SK-N-SH (cell line): ENCODE measurements around the gene ADIPOR2. TPM values are rescaled to one million over a fixed set of nuclear protein-coding genes. Genes with fewer than 3 reads are reported as not detected.

Experiments used
- CTCF ChIA-PET: fragments of 300-600, 350-600 bp; formaldehyde crosslinking; extraction: SDS; loops from one replicate; lab custom pipeline; 2021; lab: Yijun Ruan, JAX
- POLR2A ChIA-PET: fragments of 350-600 bp; sonication (Branson Sonifier 250); formaldehyde crosslinking; extraction: SDS; loops from one replicate; lab custom pipeline; 2020; ENCODE audit warnings: antibody characterized with exemption, inconsistent platforms; lab: Yijun Ruan, JAX
- DNase-seq: peaks from one replicate; pipeline ENCODE4 v3.0.0; 2012
- H2AFZ ChIP-seq: fragments of 200-600 bp; sonication (generic); 2 replicates; pipeline ENCODE4 v1.8.1; 2016; ENCODE audit warnings: antibody characterized with exemption, mild to moderate bottlenecking, low read depth
- H3F3A ChIP-seq: fragments of 200-600 bp; sonication (generic); replicated peaks from 2 replicates; pipeline ENCODE3; 2016; ENCODE audit warnings: antibody characterized with exemption, mild to moderate bottlenecking; ENCODE audit not compliant: insufficient read depth
- H3K27ac ChIP-seq, 2 experiments: fragments of 200-500 bp in 1 of 2; fragments of 200-600 bp in 1 of 2; sonication (Bioruptor generic) in 1 of 2; sonication (generic), shearing (Covaris generic) in 1 of 2; 2 replicates each; pipeline versions ENCODE4 v1.5.1 to v1.6.1; 2014 to 2016; ENCODE audit warnings: low read depth in 2 of 2, inconsistent platforms in 1 of 2, low read length in 1 of 2, mild to moderate bottlenecking in 1 of 2, mixed read lengths in 1 of 2
- H3K27me3 ChIP-seq: fragments of 200-600 bp; sonication (generic), shearing (Covaris generic); 2 replicates; pipeline ENCODE4 v1.6.1; 2016; ENCODE audit warnings: mixed run types; ENCODE audit not compliant: insufficient read depth
- H3K36me3 ChIP-seq, 2 experiments: fragments of 200-500 bp in 1 of 2; fragments of 200-600 bp in 1 of 2; sonication (Bioruptor generic) in 1 of 2; sonication (generic) in 1 of 2; replicated peaks in 1 of 2; 2 replicates each; pipeline versions ENCODE3 to v1.5.1; 2014 to 2016; ENCODE audit warnings: low read length in 1 of 2, mild to moderate bottlenecking in 1 of 2; ENCODE audit not compliant: insufficient read depth in 2 of 2, control insufficient read depth in 1 of 2
- H3K4me1 ChIP-seq, 2 experiments: fragments of 200-500 bp in 1 of 2; fragments of 200-600 bp in 1 of 2; sonication (Bioruptor generic) in 1 of 2; sonication (generic), shearing (Covaris generic) in 1 of 2; 2 replicates each; pipeline versions ENCODE4 v1.5.1 to v1.6.1; 2014 to 2016; ENCODE audit warnings: low read depth in 1 of 2, low read length in 1 of 2, mixed run types in 1 of 2; ENCODE audit not compliant: insufficient read depth in 2 of 2, control insufficient read depth in 1 of 2
- H3K4me2 ChIP-seq: fragments of 200-600 bp; sonication (generic), shearing (Covaris generic); 2 replicates; pipeline ENCODE4 v1.6.1; 2017; ENCODE audit warnings: mixed run types
- H3K4me3 ChIP-seq, 2 experiments: fragments of 200-500 bp in 1 of 2; fragments of 200-600 bp in 1 of 2; sonication (Bioruptor generic) in 1 of 2; sonication (generic), shearing (Covaris generic) in 1 of 2; 2 replicates each; pipeline versions ENCODE4 v1.5.1 to v1.8.1; 2014 to 2016; ENCODE audit warnings: low read depth in 2 of 2, inconsistent platforms in 1 of 2, low read length in 1 of 2, mild to moderate bottlenecking in 1 of 2, mixed read lengths in 1 of 2, moderate library complexity in 1 of 2
- H3K79me2 ChIP-seq: fragments of 200-600 bp; sonication (generic); 2 replicates; pipeline ENCODE4 v1.8.1; 2017; ENCODE audit warnings: mild to moderate bottlenecking; ENCODE audit not compliant: insufficient read depth
- H3K9ac ChIP-seq: fragments of 200-600 bp; sonication (generic); 2 replicates; pipeline ENCODE4 v1.6.1; 2017; ENCODE audit warnings: mixed run types
- H3K9me2 ChIP-seq: fragments of 200-600 bp; sonication (generic); 2 replicates; pipeline ENCODE4 v1.6.1; 2017; ENCODE audit warnings: mixed run types
- H3K9me3 ChIP-seq: fragments of 200-600 bp; sonication (generic); 2 replicates; pipeline ENCODE4 v1.6.1; 2017; ENCODE audit warnings: mixed run types, mild to moderate bottlenecking, moderate library complexity
- H4K20me1 ChIP-seq: fragments of 200-600 bp; sonication (generic); 2 replicates; pipeline ENCODE4 v1.6.1; 2017; ENCODE audit warnings: mild to moderate bottlenecking, mixed run types; ENCODE audit not compliant: insufficient read depth
- ELF1 ChIP-seq: IDR thresholded peaks from 2 replicates; pipeline ENCODE4 v1.4.0; 2012
- EP300 ChIP-seq, 2 experiments: IDR thresholded peaks; 2 replicates each; pipeline versions ENCODE4 v1.4.0 to v1.6.1; 2012; ENCODE audit warnings: borderline replicate concordance in 1 of 2, low read depth in 1 of 2, low read length in 1 of 2
- EZH2phosphoT487 ChIP-seq: fragments of 200-600 bp; sonication (generic); IDR thresholded peaks from 2 replicates; pipeline ENCODE4 v1.6.1; 2017; ENCODE audit warnings: low read depth, mixed run types, mild to moderate bottlenecking, antibody characterized with exemption, moderate library complexity, borderline replicate concordance
- FOSL2 ChIP-seq: IDR thresholded peaks from 2 replicates; pipeline ENCODE4 v1.4.0; 2012; ENCODE audit warnings: low read depth, mild to moderate bottlenecking, moderate library complexity, borderline replicate concordance
- FOXJ3 ChIP-seq: sonication (generic); formaldehyde crosslinking; IDR thresholded peaks from 2 replicates; pipeline ENCODE4 v1.5.1; 2020; ENCODE audit warnings: mild to moderate bottlenecking, missing genetic modification reagents
- FOXM1 ChIP-seq: IDR thresholded peaks from 2 replicates; pipeline ENCODE4 v1.4.0; 2012; ENCODE audit warnings: low read depth, mild to moderate bottlenecking
- MEF2A ChIP-seq: IDR thresholded peaks from 2 replicates; pipeline ENCODE4 v1.4.0; 2012; ENCODE audit warnings: low read depth, borderline replicate concordance
- MXI1 ChIP-seq: IDR thresholded peaks from 2 replicates; pipeline ENCODE4 v1.6.1; 2012; ENCODE audit warnings: mild to moderate bottlenecking, low read depth, low read length, improper control_type of control experiment
- RCOR1 ChIP-seq: fragments of 150-350 bp; IDR thresholded peaks from 2 replicates; pipeline ENCODE4 v1.6.1; 2017; ENCODE audit warnings: antibody characterized with exemption, low read length
- RFX5 ChIP-seq: IDR thresholded peaks from 2 replicates; pipeline ENCODE4 v1.6.1; 2012; ENCODE audit warnings: mild to moderate bottlenecking, improper control_type of control experiment, low read length
- SMC3 ChIP-seq: IDR thresholded peaks from 2 replicates; pipeline ENCODE4 v1.6.1; 2012; ENCODE audit warnings: low read depth, low read length, improper control_type of control experiment
- TEAD4 ChIP-seq: IDR thresholded peaks from 2 replicates; pipeline ENCODE4 v1.4.0; 2012; ENCODE audit warnings: mild to moderate bottlenecking, borderline replicate concordance; ENCODE audit not compliant: insufficient read depth
- WGBS: methylation state at CpG from one replicate; pipeline ENCODE4 v1.1.6; 2017; ENCODE audit warnings: low lambda C conversion rate; 5-methylcytosine and 5-hydroxymethylcytosine counted together
- polyA plus RNA-seq, 3 experiments: library from polyadenylated mRNA; depleted of rRNA; stranded (reverse); fragments of >200 nt; gene quantifications; 2 replicates each; pipeline ENCODE4 v1.2.3, GENCODE V29; 2012
- TF ChIP-seq, protein P1 (sequence below): IDR thresholded peaks from 2 replicates; pipeline ENCODE4; 2012
- TF ChIP-seq, protein P2 (sequence below): fragments of 150-350 bp; IDR thresholded peaks from 2 replicates; pipeline ENCODE4 v1.6.1; 2017; ENCODE audit warnings: antibody characterized with exemption, low read length, low read depth, borderline replicate concordance
- TF ChIP-seq, protein P3 (sequence below): IDR thresholded peaks from 2 replicates; pipeline ENCODE4 v1.4.0; 2012; ENCODE audit warnings: low read depth, borderline replicate concordance
- TF ChIP-seq, protein P4 (sequence below): fragments of 150-350 bp; IDR thresholded peaks from 2 replicates; pipeline ENCODE4 v1.6.1; 2016; ENCODE audit warnings: mild to moderate bottlenecking, low read depth, low read length

The ADIPOR2 gene
- polyA plus RNA-seq, 1 of the 3 experiments (the other 2 are of a cell fraction) = 17.1 TPM

DNA sequence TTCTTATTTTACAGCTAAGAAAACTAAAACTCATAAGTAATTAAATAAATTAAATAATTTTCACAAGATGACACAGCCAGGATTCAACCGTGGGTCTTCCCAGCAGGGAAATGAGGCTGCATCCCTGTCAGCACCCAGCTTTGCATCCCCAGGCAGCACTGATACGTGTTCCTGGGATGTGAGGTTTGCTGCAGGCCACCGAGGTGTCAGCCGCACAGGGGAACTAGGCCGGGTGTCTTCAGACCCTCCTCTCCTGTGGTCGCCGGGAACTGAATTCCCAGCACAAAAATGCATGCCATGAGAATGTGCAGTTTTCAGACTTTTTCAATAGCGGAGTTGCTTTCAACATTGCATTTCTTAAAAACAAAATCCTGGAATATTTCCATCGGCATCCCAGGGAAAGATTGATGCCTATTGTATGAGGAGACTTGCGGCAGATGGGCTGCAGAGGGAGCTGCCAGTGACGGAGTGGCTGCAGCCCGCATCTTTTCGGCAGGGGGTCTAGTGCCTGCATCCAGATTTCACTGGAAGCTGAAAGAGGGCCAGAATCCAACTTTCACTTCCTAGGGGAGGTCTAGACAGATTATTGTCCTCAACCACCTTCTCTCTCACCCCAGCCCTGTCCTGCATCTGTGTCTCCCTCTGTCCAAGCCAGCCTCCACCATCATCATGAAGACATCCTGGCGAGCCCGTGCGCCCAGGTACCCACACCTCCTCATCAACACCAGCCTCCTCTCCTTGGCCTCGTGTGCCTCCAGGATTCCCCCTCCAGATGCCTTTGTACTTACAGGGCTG is 142.1 kb downstream of the ADIPOR2 start (continued):
- no peak for TF ChIP-seq TEAD4
- TF ChIP-seq EZH2phosphoT487 = no peak
- no peak for TF ChIP-seq RCOR1

DNA sequence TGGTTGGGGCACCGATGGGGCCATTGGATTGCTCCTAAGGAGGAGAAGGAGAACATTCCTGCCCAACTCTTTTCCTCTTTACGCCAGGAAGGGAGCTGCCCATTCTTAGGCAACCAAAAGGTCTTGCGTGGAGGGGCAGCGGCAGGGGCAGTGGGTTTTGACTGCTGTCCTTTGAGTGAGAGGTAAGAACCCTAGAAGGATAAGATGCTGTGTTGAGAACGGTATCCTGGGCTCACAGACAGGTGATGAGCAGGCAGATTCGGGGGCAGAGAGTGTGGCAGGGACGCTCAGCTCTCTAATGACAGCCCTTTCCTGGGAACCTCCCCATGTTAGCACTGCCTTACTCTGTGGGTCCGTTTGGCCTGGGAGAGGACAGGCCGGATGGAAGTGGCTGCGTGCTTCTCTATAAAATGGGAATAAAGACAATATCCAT is 142.7 kb downstream of the ADIPOR2 start:
- POLR2A ChIA-PET = no interaction called here
- WGBS = 52% methylated on average over 10 of the region's 10 CpGs
- Histone ChIP-seq H3K36me3 (no peaks in the 10 kb centered on the region), H3K4me2 (no peak overlapping the region), H3K9me3 (no peaks in the 10 kb centered on the region), H3K27me3 (no peaks in the 10 kb centered on the region), H3K9me2 (no peaks in the 10 kb centered on the region), H3K9ac (no peak overlapping the region), H3K79me2 (no peaks in the 10 kb centered on the region), H3K4me3 (no peak overlapping the region), H4K20me1 (no peaks in the 10 kb centered on the region), H3K4me1 (peaks cover 4 to 73% of the 10 kb centered on the region in 2 experiments; a peak in 3 of 4 replicates), H2AFZ (no peak overlapping the region), H3K27ac (no peak overlapping the region), H3F3A (no peaks in the 10 kb centered on the region)
- CTCF ChIA-PET = interaction anchor here (1.3 kb wide), 2 partner anchors 38 to 106 kb away, joined by 3 to 8 read pairs; no protein-coding TSS in a partner anchor
- no peak for TF ChIP-seq FOSL2
- TF ChIP-seq RFX5 = no peak
- TF ChIP-seq, protein P1, sequence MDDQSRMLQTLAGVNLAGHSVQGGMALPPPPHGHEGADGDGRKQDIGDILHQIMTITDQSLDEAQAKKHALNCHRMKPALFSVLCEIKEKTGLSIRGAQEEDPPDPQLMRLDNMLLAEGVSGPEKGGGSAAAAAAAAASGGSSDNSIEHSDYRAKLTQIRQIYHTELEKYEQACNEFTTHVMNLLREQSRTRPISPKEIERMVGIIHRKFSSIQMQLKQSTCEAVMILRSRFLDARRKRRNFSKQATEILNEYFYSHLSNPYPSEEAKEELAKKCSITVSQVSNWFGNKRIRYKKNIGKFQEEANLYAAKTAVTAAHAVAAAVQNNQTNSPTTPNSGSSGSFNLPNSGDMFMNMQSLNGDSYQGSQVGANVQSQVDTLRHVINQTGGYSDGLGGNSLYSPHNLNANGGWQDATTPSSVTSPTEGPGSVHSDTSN = no peak
- TF ChIP-seq, protein P2, sequence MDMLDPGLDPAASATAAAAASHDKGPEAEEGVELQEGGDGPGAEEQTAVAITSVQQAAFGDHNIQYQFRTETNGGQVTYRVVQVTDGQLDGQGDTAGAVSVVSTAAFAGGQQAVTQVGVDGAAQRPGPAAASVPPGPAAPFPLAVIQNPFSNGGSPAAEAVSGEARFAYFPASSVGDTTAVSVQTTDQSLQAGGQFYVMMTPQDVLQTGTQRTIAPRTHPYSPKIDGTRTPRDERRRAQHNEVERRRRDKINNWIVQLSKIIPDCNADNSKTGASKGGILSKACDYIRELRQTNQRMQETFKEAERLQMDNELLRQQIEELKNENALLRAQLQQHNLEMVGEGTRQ = no peak
- TF ChIP-seq, protein P3, sequence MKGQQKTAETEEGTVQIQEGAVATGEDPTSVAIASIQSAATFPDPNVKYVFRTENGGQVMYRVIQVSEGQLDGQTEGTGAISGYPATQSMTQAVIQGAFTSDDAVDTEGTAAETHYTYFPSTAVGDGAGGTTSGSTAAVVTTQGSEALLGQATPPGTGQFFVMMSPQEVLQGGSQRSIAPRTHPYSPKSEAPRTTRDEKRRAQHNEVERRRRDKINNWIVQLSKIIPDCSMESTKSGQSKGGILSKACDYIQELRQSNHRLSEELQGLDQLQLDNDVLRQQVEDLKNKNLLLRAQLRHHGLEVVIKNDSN = no peak
- TF ChIP-seq MXI1 = no peak
- no peak for TF ChIP-seq EP300 (IDR thresholded peaks at IDR 0.05; ENCODE audit: borderline replicate concordance in 1 of 2, low read depth in 1 of 2, low read length in 1 of 2)
- no peak for TF ChIP-seq ELF1
- no peak for TF ChIP-seq FOXM1
- no peak for TF ChIP-seq EZH2phosphoT487
- no peak for TF ChIP-seq MEF2A
- no peak for TF ChIP-seq SMC3
- no peak for TF ChIP-seq FOXJ3
- TF ChIP-seq, protein P4, sequence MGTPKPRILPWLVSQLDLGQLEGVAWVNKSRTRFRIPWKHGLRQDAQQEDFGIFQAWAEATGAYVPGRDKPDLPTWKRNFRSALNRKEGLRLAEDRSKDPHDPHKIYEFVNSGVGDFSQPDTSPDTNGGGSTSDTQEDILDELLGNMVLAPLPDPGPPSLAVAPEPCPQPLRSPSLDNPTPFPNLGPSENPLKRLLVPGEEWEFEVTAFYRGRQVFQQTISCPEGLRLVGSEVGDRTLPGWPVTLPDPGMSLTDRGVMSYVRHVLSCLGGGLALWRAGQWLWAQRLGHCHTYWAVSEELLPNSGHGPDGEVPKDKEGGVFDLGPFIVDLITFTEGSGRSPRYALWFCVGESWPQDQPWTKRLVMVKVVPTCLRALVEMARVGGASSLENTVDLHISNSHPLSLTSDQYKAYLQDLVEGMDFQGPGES = no peak
- no peak for DNase-seq
